CD4-positive, CD25-positive, alpha-beta regulatory T cell (primary cell): ENCODE measurements around the gene GMDS. TPM values are rescaled to one million over a fixed set of nuclear protein-coding genes. Genes with fewer than 3 reads are reported as not detected.
A peak's percentile ranks its signal among the peaks of the same experiment; 100 is the strongest.

ENCODE experiments used
- ATAC-seq, 2 donors: fragments of 150-1000 bp; cut with Tn5 transposase; one replicate each; pipeline ENCODE4 v1.10.0; 2021; ENCODE audit warnings: low read depth in 2 of 2, moderate number of reproducible peaks in 2 of 2, moderate library complexity in 1 of 2
- DNase-seq, 3 donors: peaks; one replicate each; pipeline versions ENCODE4 v3.0.0 to v3.0.0-alpha.2; 2012 to 2022; ENCODE audit warnings: mixed read lengths in 1 of 3
- H3K27ac ChIP-seq: one replicate; pipeline ENCODE4 v1.7.0; 2013; ENCODE audit warnings: mild to moderate bottlenecking, low read length; ENCODE audit not compliant: insufficient read depth, poor library complexity, severe bottlenecking
- H3K27me3 ChIP-seq: one replicate; pipeline ENCODE4 v1.7.0; 2013; ENCODE audit warnings: low read length; ENCODE audit not compliant: control insufficient read depth, insufficient read depth
- H3K36me3 ChIP-seq: one replicate; pipeline ENCODE4 v1.7.0; 2013; ENCODE audit warnings: mild to moderate bottlenecking, low read length, moderate library complexity; ENCODE audit not compliant: control insufficient read depth, insufficient read depth
- H3K4me1 ChIP-seq: 2 replicates; pipeline ENCODE4 v1.7.0; 2013; ENCODE audit warnings: mild to moderate bottlenecking, low read length; ENCODE audit not compliant: insufficient read depth, control insufficient read depth, poor library complexity, severe bottlenecking
- H3K4me3 ChIP-seq: one replicate; pipeline ENCODE4 v1.7.0; 2013; ENCODE audit warnings: low read depth, mild to moderate bottlenecking, low read length, moderate library complexity
- H3K9me3 ChIP-seq, 2 experiments: 1 replicate in 1 of 2; 2 replicates in 1 of 2; pipeline ENCODE4 v1.7.0; 2013; ENCODE audit warnings: low read length in 2 of 2, mild to moderate bottlenecking in 1 of 2, moderate library complexity in 1 of 2; ENCODE audit not compliant: control insufficient read depth in 2 of 2
- H3K27ac Mint-ChIP-seq, 3 donors: one replicate each; pipeline ENCODE4 v1.8.0; 2020 to 2022; ENCODE audit warnings: mild to moderate bottlenecking in 3 of 3, mixed read lengths in 3 of 3, moderate library complexity in 2 of 3
- H3K27me3 Mint-ChIP-seq: one replicate; pipeline ENCODE4 v1.8.0; 2022; ENCODE audit warnings: mild to moderate bottlenecking, mixed read lengths
- H3K36me3 Mint-ChIP-seq: one replicate; pipeline ENCODE4 v1.8.0; 2020; ENCODE audit warnings: mixed read lengths
- H3K4me1 Mint-ChIP-seq, 4 donors: one replicate each; pipeline ENCODE4 v1.8.0; 2020 to 2022; ENCODE audit warnings: mixed read lengths in 4 of 4, mild to moderate bottlenecking in 1 of 4
- H3K4me3 Mint-ChIP-seq, 4 donors: one replicate each; pipeline ENCODE4 v1.8.0; 2020 to 2022; ENCODE audit warnings: mild to moderate bottlenecking in 4 of 4, mixed read lengths in 4 of 4, moderate library complexity in 3 of 4
- H3K9me3 Mint-ChIP-seq, 7 donors: one replicate each; pipeline ENCODE4 v1.8.0; 2020 to 2022; ENCODE audit warnings: mixed read lengths in 7 of 7, mild to moderate bottlenecking in 3 of 7, moderate library complexity in 2 of 7
- polyA plus RNA-seq, 4 donors: library from polyadenylated mRNA; unstranded; fragments of 300-500 nt; fragmentation: Illumina TruSeq; gene quantifications; one replicate each; pipeline ENCODE4 v1.2.3, GENCODE V29; 2021
- total RNA-seq: library from RNA; stranded (reverse); gene quantifications from one replicate; pipeline ENCODE4 v1.2.3, GENCODE V29; 2022

The GMDS gene
- total and polyA plus RNA-seq, 5 donors from 2014 or later = 17.5 to 23.9 (median 20.2) TPM

DNA sequence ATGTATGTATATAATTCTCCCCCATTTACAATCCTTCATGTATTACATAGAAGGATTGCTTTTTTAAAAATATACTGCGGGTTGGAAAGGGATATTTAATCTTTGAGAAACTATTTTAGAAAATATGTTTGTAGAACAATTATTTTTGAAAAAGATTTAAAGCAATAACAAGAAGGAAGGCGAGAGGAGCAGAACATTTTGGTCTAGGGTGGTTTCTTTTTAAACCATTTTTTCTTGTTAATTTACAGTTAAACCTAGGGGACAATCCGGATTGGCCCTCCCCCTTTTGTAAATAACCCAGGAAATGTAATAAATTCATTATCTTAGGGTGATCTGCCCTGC, 632.1 kb downstream of the GMDS start:
- H3K4me3 ChIP-seq = no peak overlapping the region
- Mint-ChIP-seq H3K36me3 (no peaks in the 10 kb centered on the region), H3K4me1 (peaks cover 12 to 40% (median 29%) of the 10 kb centered on the region in 4 donors), H3K27me3 (peaks cover 65% of the 10 kb centered on the region), H3K27ac (no peak overlapping the region), H3K9me3 (peaks cover 0 to 9% (median 0%) of the 10 kb centered on the region in 7 donors), H3K4me3 (peak overlapping the region in 3 of 4 donors; percentile 56 to 94 (median 89))
- no peaks in the 10 kb centered on the region for H3K36me3 ChIP-seq
- DNase-seq (no peak), ATAC-seq (no peak)
- no peak overlapping the region for H3K27ac ChIP-seq
- H3K27me3 ChIP-seq = peaks cover 25% of the 10 kb centered on the region
- peaks cover 42% of the 10 kb centered on the region for H3K4me1 ChIP-seq
- H3K9me3 ChIP-seq = no peaks in the 10 kb centered on the region

GRCh38 chr6:1612974-1613306, 632.5 kb downstream of the GMDS start:
- ATAC-seq = no peak
- DNase-seq = no peak
- H3K27me3 Mint-ChIP-seq = peaks cover 65% of the 10 kb centered on the region
- Histone ChIP-seq H3K27me3 (peaks cover 28% of the 10 kb centered on the region), H3K36me3 (no peaks in the 10 kb centered on the region), H3K4me1 (peaks cover 45% of the 10 kb centered on the region), H3K27ac (no peak overlapping the region), H3K4me3 (no peak overlapping the region), H3K9me3 (no peaks in the 10 kb centered on the region)
- peaks cover 0 to 9% (median 0%) of the 10 kb centered on the region in 7 donors for H3K9me3 Mint-ChIP-seq
- no peak overlapping the region for H3K27ac Mint-ChIP-seq
- peaks cover 12 to 44% (median 33%) of the 10 kb centered on the region in 4 donors for H3K4me1 Mint-ChIP-seq
- no peaks in the 10 kb centered on the region for H3K36me3 Mint-ChIP-seq
- peak overlapping the region in 2 of 4 donors; percentile 89 to 94 for H3K4me3 Mint-ChIP-seq

GRCh38 chr6:1612299-1612973, 633.0 kb downstream of the GMDS start:
- peaks cover 65% of the 10 kb centered on the region for H3K27me3 Mint-ChIP-seq
- no peak for DNase-seq
- H3K27me3 ChIP-seq = peaks cover 25% of the 10 kb centered on the region
- peaks cover 0 to 9% (median 0%) of the 10 kb centered on the region in 7 donors for H3K9me3 Mint-ChIP-seq
- H3K4me1 Mint-ChIP-seq = peaks cover 12 to 45% (median 36%) of the 10 kb centered on the region in 4 donors
- peak overlapping the region; percentile 86 to 94 (median 88) for H3K4me3 Mint-ChIP-seq
- ATAC-seq = no peak
- H3K4me3 ChIP-seq = peak overlapping the region; percentile 73
- no peaks in the 10 kb centered on the region for H3K9me3 ChIP-seq
- H3K36me3 ChIP-seq = no peaks in the 10 kb centered on the region
- H3K36me3 Mint-ChIP-seq = no peaks in the 10 kb centered on the region
- H3K27ac Mint-ChIP-seq = peak overlapping the region in 1 of 3 donors; percentile 32
- H3K4me1 ChIP-seq = peaks cover 50% of the 10 kb centered on the region
- H3K27ac ChIP-seq = no peak overlapping the region

DNA sequence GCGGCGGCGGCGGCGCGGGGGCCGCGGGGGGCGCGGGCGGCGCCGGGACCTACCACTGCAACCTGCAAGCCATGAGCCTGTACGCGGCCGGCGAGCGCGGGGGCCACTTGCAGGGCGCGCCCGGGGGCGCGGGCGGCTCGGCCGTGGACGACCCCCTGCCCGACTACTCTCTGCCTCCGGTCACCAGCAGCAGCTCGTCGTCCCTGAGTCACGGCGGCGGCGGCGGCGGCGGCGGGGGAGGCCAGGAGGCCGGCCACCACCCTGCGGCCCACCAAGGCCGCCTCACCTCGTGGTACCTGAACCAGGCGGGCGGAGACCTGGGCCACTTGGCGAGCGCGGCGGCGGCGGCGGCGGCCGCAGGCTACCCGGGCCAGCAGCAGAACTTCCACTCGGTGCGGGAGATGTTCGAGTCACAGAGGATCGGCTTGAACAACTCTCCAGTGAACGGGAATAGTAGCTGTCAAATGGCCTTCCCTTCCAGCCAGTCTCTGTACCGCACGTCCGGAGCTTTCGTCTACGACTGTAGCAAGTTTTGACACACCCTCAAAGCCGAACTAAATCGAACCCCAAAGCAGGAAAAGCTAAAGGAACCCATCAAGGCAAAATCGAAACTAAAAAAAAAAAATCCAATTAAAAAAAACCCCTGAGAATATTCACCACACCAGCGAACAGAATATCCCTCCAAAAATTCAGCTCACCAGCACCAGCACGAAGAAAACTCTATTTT, 633.7 kb downstream of the GMDS start:
- peaks cover 65% of the 10 kb centered on the region for H3K27me3 Mint-ChIP-seq
- DNase-seq (peak in 1 of 3 donors; percentile 50), ATAC-seq (no peak)
- peaks cover 0 to 9% (median 0%) of the 10 kb centered on the region in 7 donors for H3K9me3 Mint-ChIP-seq
- Histone ChIP-seq H3K27me3 (peaks cover 28% of the 10 kb centered on the region), H3K36me3 (no peaks in the 10 kb centered on the region), H3K27ac (no peak overlapping the region), H3K4me3 (peak overlapping the region; percentile 73), H3K4me1 (peaks cover 57% of the 10 kb centered on the region), H3K9me3 (no peaks in the 10 kb centered on the region)
- peaks cover 16 to 49% (median 42%) of the 10 kb centered on the region in 4 donors for H3K4me1 Mint-ChIP-seq
- H3K4me3 Mint-ChIP-seq = peak overlapping the region; percentile 86 to 94 (median 88)
- H3K27ac Mint-ChIP-seq = no peak overlapping the region
- H3K36me3 Mint-ChIP-seq = no peaks in the 10 kb centered on the region

- peaks cover 0 to 9% (median 0%) of the 10 kb centered on the region in 7 donors for H3K9me3 Mint-ChIP-seq
- H3K9me3 ChIP-seq = no peaks in the 10 kb centered on the region
- H3K4me3 Mint-ChIP-seq = no peak overlapping the region
- DNase-seq = no peak
- H3K27ac ChIP-seq = no peak overlapping the region
- peaks cover 16 to 53% (median 43%) of the 10 kb centered on the region in 4 donors for H3K4me1 Mint-ChIP-seq
- H3K36me3 ChIP-seq = no peaks in the 10 kb centered on the region
- peaks cover 29% of the 10 kb centered on the region for H3K27me3 ChIP-seq
- H3K27me3 Mint-ChIP-seq = peaks cover 65% of the 10 kb centered on the region
- ATAC-seq = no peak
- no peak overlapping the region for H3K4me3 ChIP-seq
- H3K4me1 ChIP-seq = peaks cover 61% of the 10 kb centered on the region
- H3K36me3 Mint-ChIP-seq = no peaks in the 10 kb centered on the region
- no peak overlapping the region for H3K27ac Mint-ChIP-seq
Measured at GRCh38 chr6:1611322-1611571, 634.2 kb downstream of the GMDS start.

DNA sequence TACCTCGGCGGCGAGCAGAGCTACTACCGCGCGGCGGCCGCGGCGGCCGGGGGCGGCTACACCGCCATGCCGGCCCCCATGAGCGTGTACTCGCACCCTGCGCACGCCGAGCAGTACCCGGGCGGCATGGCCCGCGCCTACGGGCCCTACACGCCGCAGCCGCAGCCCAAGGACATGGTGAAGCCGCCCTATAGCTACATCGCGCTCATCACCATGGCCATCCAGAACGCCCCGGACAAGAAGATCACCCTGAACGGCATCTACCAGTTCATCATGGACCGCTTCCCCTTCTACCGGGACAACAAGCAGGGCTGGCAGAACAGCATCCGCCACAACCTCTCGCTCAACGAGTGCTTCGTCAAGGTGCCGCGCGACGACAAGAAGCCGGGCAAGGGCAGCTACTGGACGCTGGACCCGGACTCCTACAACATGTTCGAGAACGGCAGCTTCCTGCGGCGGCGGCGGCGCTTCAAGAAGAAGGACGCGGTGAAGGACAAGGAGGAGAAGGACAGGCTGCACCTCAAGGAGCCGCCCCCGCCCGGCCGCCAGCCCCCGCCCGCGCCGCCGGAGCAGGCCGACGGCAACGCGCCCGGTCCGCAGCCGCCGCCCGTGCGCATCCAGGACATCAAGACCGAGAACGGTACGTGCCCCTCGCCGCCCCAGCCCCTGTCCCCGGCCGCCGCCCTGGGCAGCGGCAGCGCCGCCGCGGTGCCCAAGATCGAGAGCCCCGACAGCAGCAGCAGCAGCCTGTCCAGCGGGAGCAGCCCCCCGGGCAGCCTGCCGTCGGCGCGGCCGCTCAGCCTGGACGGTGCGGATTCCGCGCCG, 634.7 kb downstream of the GMDS start:
- H3K36me3 ChIP-seq = no peaks in the 10 kb centered on the region
- H3K4me3 ChIP-seq = no peak overlapping the region
- DNase-seq (no peak), ATAC-seq (no peak)
- Mint-ChIP-seq H3K27me3 (peaks cover 65% of the 10 kb centered on the region), H3K27ac (no peak overlapping the region), H3K4me1 (peaks cover 20 to 58% (median 44%) of the 10 kb centered on the region in 4 donors), H3K4me3 (peak overlapping the region; percentile 59 to 88 (median 84)), H3K9me3 (peaks cover 0 to 9% (median 0%) of the 10 kb centered on the region in 7 donors), H3K36me3 (no peaks in the 10 kb centered on the region)
- H3K4me1 ChIP-seq = peaks cover 65% of the 10 kb centered on the region
- no peak overlapping the region for H3K27ac ChIP-seq
- H3K27me3 ChIP-seq = peaks cover 26% of the 10 kb centered on the region
- H3K9me3 ChIP-seq = no peaks in the 10 kb centered on the region

GRCh38 chr6:1609648-1610496, 635.5 kb downstream of the GMDS start, which contains the start of gene FOXC1:
TSS of gene FOXC1 (plus strand) at chr6:1609915. CDS start at chr6:1610446, 531 bp downstream.
- no peak within 1 kb of the TSS for H3K27ac Mint-ChIP-seq
- peak within 1 kb of the TSS; percentile 83 to 96 (median 86) for H3K4me3 Mint-ChIP-seq
- H3K27me3 ChIP-seq = peaks cover 23% of the 10 kb centered on the region
- peaks cover 66% of the 10 kb centered on the region for H3K27me3 Mint-ChIP-seq
- DNase-seq = no peak
- ATAC-seq = no peak
- peaks cover 23 to 63% (median 46%) of the 10 kb centered on the region in 4 donors for H3K4me1 Mint-ChIP-seq
- H3K36me3 ChIP-seq = no peaks in the 10 kb centered on the region
- H3K9me3 ChIP-seq = no peaks in the 10 kb centered on the region
- peaks cover 0 to 9% (median 0%) of the 10 kb centered on the region in 7 donors for H3K9me3 Mint-ChIP-seq
- peaks cover 71% of the 10 kb centered on the region for H3K4me1 ChIP-seq
- H3K4me3 ChIP-seq = no peak within 1 kb of the TSS
- no peak within 1 kb of the TSS for H3K27ac ChIP-seq
- H3K36me3 Mint-ChIP-seq = no peaks in the 10 kb centered on the region
